Activated CD4-positive, alpha-beta T cell treated with anti-CD3 and anti-CD28 coated beads, Interleukin-2, Interleukin-4, amounts not matched to agents 100 ng/mL and 50 ng/mL, durations not matched to agents 16 hours and 8 hours (primary cell): ENCODE data around the gene DDR1.
"Not testable (repeated sequence)": the region's sequence is repeated elsewhere in the genome, so short reads cannot be mapped to it uniquely, and the experiment has no call there.

Experiments
- DNase-seq: peaks from one replicate; pipeline ENCODE4 v3.0.0-alpha.2; 2020; ENCODE audit warnings: low spot score

DDR1 gene

DNA sequence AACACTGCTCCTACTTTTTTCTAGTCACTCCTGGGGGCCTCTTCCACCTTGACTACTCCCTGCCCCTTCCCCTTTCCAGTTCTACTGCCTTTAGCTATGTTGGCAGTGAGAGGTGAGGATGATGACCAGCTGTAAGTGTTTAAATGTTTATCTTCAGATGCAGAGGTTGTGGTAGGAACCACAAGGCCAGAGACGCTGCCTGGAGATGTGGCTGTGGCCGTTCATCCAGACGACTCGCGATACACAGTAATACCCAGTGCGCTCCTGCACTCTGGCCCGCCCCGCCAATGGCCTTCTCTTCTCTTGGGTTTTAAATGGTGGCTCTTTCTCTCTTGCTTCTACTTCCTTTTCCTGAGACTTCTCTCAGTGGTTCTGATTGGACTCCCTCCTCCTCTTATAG lies 34.4 kb downstream of the DDR1 start:
- DNase-seq: no peak

DNA sequence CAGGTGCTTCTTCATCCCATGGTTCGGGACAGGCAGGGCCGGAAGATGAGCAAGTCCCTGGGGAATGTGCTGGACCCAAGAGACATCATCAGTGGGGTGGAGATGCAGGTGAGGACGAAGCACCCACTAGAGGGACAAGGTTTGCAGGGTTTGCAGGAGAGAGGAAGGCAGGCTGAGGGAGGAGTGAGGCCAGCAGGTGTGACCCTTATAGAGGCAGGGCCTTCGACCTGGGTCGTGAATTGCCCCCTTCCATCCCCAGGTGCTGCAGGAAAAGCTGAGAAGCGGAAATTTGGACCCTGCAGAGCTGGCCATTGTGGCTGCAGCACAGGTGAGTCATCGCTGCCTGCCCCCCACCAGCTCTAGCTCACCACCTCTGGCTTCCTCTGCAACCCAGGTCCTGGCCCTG lies 38.1 kb downstream of the DDR1 start:
- DNase-seq: no peak

DNA sequence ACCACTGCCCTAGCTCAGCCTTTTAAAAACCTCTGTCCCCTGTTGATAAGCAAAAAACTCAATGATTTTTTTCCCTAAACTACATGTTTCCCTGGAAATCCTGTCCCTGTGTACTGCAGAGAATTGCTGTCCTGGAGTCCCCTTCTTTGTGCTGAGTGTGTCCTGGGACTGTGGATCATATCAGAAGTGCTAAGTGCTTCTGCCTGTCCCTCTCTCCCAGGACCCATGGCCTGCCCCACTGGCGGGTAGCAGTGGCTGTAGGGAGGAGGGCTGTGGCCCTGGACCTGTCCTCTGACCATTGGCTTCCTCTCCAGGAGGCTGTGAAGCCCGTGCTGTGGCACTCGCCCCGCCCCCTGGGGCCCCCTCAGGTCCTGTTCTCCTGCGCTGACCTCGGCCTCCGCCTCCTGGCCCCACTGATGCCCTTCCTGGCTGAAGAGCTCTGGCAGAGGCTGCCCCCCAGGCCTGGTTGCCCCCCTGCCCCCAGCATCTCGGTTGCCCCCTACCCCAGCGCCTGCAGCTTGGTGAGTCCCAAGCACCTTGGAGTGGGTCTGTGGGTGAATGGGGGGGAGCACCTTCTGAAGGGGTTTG lies 39.8 kb downstream of the DDR1 start:
- DNase-seq: not testable (repeated sequence)

DNA sequence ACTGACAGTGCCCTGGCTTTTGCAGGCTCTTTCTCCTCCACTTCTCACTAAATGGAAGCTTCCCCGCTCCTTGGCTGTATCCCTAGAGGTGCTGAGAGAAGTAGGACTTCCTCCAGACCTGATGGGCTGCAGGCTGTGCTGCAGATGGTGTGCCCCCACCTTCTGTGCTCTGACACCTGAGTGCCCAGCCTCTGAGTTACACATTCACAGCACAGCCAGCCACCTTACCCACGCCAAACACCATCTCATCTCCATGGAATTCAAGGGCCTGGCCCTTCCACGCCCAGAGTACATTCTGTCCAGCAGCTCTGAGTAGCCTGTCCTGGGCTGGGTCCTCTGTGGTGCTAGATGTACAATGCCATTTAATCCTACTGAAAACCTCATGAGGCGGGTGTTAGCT lies 42.3 kb downstream of the DDR1 start:
- DNase-seq: no peak

DNA sequence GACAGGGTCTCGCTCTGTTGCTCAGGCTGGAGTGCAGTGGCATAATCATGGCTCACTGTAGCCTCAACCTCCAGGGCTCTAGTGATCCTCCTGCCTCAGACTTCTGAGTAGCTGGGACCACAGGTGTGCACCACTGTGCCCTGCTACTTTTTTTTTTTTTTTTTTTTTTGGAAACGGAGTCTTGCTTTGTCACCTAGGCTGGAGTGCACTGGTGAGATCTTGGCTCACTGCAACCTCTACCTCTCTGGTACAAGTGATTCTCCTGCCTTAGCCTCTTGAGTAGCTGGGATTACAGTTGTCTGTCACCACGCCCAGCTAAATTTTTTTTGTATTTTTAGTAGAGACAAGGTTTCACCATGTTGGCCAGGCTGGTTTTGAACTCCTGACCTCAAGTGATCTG lies 42.8 kb downstream of the DDR1 start:
- DNase-seq: not testable (repeated sequence)

DNA sequence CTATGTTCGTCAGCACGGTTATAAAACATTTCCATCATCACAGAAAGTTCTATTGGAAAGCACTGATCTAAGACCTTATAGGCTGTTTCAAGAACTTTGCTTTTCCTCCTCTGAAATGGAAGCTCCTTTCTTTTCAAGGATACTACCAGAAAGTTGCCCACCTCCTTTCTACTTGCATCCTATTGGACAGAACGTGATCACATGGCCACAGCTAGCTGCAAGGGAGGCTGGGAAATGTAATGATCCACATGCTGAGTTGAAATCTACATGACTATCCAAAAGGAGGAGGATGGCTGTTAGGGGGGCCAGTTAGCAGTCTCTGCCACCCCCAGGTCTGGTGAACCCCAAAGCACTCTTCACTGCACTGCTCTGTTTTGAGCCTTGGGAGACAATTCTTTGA lies 44.4 kb downstream of the DDR1 start:
- no peak for DNase-seq

DNA sequence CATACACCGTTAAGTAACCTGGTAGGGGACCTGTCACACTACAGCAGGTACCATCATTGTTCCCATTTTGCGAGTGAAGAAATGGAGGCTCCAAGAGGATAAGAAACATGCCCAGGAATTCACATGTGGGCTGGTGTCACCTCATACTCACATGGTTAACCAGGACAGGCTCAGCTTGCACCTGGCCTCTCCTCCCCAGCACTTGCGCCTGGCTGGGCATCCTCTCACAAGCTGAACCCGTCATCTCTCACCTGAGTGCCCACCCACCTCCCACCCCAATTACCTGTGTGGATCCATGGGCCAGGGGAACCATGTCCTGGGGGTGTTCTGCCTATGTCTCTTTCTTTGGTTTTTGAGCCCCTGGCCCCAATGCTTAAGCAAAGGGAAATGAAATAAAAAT lies 46.2 kb downstream of the DDR1 start:
- no peak for DNase-seq

DNA sequence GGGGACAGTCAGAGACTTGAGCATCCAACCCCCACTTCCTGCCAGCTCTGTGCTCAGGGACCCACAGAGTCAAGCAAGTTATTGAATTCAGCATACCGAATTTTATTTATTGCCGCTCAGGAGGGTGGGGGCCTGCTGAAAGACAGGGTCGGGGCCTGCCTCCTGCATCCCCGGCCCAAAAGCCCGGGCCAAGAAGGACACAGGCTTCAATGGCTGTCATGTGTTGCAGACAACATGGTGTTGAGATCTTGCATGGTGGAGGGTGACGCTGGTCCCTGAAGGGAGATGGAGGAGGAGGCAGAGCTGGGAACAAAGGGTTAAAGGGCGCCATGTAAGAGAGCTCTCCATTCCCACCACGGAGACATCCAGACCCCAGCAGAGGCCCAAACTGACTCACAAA lies 47.0 kb downstream of the DDR1 start:
- DNase-seq: no peak

DNA sequence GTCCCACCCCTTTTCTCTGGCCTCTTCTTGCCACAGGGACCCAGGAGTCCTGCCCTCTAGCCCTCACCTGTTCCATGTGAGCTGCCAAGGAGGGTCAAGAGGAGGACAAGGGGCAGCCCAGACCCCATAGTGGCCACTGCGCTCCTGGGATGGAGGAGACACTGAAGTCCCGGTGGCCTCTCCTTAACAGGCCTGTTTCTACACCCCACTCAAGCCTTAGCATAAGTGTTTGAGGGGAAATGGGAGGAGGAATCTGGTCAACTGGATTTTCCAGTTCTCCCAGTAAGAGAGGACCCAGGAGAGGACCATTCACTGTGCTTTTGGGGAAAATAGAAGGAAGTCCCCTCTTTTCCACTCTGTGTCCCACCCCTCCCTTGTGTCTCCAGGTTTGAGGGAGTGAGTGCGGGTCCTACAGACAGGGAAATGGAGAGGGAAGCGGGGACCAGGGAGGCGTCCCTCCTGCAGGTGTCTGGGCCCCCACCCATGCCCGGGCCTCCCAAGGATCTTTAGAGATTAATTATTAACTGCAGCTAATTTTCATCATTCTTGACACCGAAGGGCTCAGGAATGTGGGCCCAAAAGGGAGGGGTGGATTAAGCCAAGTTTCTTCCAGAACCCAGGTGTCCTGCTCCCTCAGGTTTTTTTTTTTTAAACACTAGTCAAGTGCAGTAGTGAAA lies 47.8 kb downstream of the DDR1 start, which contains the start of gene SFTA2:
TSS of gene SFTA2 (minus strand) at position 202 of the 677 bp plus-strand sequence. CDS start at position 128, 74 bp downstream.
- no peak for DNase-seq

DNA sequence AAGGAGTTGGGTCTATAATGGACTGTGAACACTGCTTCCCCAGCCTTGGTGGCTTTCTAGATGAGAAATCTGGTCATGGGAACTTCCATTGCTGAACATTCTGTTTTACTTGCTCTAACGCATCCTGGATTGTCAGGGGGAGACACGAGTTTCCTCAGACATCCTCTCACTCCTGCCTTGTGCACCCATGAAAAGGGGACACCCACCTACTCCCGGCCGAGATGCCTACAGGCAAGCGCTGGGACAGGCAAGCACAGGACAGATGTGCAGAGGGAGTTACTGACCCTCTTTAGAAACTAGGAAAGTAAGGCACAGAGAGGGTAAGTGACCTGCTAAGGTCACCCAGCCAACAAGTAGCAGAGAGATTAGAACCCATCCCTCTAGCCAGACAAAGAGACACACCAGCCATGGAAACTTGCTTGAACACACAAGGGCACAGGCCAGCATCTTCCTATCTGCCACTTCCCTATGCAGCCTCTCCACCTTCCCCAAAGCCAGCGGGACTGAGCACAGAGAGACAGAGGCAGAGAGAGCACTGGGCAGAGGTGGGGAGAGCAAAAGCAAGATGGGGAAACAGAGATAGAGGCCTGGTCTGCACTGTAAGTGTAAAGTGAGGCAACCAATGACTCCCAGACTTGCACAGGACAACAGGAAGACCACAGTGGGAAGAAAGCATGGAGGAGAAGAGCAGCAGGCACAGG lies 48.5 kb downstream of the DDR1 start:
- DNase-seq: no peak

DNA sequence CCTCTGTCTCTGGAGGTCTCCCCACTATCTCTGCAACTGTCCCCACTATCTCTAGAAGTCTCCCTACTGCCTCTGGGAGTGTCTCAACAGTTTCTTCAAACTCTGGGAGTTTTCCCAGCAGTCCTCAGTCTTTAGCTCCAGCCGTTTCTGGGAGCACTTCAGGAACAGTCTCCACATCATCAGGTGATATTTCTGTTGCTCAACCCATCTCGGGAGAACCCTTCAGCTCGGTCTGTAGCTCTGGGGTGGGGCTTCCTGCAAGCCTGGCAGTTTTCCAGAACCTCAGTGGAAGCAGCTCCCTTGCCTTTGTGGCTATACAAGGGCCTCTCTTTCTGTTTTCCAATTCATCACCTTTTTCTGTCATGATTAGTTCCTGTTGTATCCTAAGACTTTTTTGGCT lies 50.7 kb downstream of the DDR1 start:
- no peak for DNase-seq

DNA sequence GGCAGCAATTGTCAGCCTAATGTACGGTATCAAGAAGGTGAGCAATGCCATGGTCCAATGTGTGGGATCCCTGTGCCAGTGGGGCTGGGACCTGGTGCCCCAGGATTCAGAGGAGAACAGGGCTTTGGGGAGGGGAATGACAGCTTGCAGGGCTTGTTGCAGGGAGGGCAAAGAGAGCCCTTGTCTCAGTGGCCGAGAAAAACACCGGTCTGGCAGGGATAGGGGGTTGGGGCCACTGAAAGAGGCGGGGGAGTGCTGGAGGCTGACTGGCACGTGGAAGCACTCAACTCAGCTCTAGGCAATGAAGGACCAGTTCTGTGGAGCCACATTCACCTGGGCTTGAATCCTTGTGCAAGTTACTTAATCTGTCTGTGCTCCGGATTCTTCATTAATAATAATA lies 52.9 kb downstream of the DDR1 start:
- no peak for DNase-seq

DNA sequence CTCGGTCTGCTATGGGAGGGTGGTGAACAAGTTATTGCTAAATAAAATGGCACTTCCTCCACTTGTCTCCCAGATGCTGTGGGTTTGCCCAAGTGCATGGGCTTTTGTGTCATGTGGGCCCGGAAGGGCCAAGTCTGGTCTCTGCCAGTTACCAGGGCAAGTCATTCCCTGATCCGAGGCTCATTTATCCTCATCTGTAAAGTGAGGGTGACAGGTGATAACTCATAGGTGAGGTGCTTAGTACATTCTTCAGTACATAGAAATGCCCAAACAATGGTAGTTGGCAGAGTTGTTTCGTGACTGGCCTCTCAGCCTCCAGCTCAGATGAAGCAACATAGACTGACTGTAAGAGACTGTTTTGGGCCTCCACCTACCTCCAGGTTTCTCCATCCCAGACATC lies 54.4 kb downstream of the DDR1 start:
- no peak for DNase-seq

DNA sequence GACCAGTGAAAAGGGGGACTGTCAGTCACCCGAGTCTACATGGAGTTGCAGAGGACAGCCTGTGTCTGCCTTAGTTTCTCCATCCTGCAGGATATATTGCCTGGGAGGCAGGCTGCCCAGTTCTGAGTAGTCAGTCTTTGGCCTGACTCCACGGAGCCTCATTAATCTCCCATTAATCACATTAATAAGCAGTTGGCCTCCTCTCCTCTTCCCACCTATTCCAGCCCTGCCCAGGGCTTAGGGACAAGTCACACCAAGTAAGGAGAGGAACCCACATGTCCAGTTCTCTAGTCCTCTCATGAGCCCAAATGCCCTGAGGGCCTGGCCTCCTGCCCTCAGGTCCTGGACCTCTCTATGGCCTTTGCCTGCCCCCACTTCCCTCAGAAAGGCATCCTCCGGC lies 55.2 kb downstream of the DDR1 start:
- DNase-seq: no peak

DNA sequence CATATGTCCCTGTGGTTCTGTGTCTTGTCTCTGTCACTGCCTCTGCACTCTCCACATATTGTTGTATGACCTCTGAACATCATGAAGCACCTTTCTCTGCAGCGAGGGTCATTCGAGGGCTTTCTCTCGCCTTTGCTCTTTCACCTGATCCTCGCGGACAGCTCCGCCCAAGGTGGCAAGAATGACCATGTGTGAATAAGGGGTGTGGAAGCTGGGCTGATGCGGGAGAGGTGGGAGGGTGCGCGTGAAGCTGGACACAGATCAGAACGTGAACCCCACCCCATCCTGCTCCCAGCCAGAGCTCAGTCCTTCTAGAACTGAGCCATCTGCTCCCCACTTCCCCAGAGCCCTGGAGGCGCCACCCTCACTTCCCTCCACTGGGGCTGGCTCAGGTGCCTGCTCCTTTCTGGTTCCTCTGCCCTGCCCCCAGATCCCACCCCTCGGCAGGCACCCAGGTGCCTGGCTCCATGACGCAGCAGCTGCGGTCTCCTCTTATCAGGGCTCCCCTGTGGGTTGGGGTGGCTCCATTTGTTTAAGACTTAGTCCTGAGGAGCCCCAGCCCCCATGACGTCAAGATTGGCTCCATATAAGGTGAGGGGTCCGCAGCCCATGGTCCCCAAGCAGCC lies 56.2 kb downstream of the DDR1 start, which contains the start of gene MUCL3:
TSS of gene MUCL3 (plus strand) at position 613 of the 626 bp plus-strand sequence. CDS start 27 bp downstream, outside the sequence.
- no peak for DNase-seq

DNA sequence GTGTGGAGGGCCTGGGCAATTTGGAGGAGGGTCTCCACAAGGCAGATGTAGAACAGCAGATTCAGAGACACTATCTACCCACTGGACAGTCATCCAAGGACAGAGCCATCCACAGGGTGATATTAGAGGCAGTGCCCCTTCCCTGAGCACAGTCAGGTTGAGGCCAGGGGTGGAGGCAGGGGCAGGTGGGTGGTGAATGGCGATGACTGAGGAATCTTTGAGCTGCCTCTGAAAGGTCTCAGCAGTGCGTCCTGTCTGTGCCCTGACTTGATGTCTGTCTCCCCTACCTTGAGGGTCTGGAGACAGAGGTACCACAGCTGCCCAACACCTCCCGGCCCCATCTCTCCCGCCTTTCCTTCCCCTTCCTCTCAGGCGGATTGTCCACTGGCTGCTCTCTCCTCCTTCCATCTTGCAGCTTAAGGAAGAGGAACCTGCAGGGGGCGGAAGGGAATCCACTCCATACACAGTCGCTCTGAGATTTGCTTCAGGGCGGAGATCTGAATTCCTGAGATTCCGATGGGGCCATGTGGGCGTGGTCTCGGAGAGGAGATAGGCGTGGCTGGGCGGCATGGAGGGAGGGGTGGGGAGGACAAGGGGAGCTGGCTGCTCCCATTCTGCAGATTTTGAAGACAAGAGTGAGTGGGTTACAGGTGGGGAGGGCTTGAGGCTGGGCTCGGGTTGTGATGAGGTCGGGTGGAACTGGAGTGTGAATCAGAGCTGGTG lies 58.2 kb downstream of the DDR1 start:
- no peak for DNase-seq

DNA sequence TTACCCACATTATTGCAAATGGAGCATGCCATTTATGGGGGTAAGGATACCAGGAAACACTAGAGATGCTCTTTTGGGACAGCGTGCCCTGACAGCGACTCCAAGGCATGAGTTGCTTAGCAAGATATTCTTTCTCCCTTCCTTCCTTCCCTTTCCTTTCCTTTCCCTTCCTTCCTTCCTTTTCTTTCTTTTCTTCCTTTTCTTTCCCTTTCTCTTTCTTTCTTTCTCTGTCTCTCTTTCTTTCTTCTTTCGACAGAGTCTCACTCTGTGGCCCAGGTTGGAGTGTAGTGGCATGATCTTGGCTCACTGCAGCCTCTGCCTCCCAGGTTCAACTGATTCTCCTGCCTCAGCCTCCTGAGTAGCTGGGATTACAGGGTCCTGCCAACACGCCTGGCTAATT lies 59.7 kb downstream of the DDR1 start:
- no peak for DNase-seq

DNA sequence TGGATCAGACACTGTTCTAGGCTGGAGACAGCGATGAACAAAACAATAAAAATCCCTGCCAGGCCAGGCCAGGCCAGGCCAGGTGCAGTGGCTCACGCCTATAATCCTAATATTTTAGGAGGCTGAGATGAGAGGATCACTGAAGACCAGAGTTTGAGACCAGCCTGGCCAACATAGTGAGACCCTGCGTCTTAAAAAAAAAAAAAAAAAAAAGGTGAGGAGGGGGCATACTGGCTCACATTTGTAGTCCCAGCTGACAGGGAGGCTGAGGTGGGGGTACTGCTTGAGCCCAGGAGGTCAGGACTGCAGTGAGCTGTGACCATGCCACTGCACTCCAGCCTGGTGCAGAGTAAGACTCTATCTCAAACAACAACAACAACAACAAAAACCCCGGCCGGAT lies 61.0 kb downstream of the DDR1 start:
- no peak for DNase-seq

DNA sequence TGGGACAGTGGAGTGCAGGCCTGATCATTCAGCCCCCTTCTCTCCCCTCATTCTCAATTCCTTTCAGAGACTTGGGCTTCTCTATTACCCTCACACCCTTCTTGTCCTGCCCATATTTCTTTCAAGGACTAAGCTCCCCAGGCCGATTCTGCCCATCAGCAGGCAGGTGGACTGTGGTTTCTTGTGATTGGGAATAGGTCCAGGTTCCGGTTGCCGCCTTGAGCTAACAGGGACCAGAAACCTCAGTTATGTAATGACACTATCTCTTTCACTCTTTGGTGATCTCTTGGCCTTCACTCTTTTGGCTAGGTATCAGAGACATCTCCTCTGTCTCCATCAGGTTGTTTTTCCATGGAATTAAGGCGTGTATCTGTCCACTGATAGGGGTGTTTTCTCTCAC lies 62.9 kb downstream of the DDR1 start:
- DNase-seq: no peak

DNA sequence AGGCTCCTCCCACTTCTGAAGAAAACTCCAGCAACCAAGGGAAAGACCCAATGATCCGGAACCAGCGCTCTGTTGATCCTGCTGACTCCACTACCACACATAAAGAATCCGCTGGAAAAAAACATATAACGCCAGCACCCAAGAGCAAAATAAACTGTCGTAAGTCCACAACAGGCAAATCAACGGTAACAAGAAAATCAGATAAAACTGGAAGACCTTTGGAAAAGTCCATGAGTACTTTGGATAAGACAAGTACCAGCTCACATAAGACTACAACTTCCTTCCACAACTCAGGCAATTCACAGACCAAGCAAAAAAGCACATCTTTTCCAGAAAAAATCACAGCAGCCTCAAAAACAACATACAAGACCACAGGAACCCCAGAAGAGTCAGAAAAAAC lies 64.5 kb downstream of the DDR1 start:
- no peak for DNase-seq
